Spleen (tissue), 11 donors: ENCODE data around the gene PLEKHM3. TPM values are rescaled to one million over a fixed set of nuclear protein-coding genes. Genes with fewer than 3 reads are reported as not detected.

Experiments used
- DNase-seq: peaks from one replicate; pipeline ENCODE4 v3.0.0-alpha.2; 2020
- H3K27ac ChIP-seq, 8 donors: fragments of 200-600 bp; sonication (generic) in 7 of 8; 1 replicate in 4 of 8; 2 replicates in 4 of 8; pipeline versions ENCODE4 v1.5.0 to v1.8.0; 2016 to 2021; ENCODE audit warnings: inconsistent platforms in 4 of 8, mild to moderate bottlenecking in 4 of 8, moderate library complexity in 1 of 8
- H3K27me3 ChIP-seq, 7 donors: fragments of 200-600 bp; sonication (generic) in 6 of 7; replicated peaks in 1 of 7; 1 replicate in 4 of 7; 2 replicates in 3 of 7; pipeline versions ENCODE4 v1.5.0 to v1.8.0; 2016 to 2021; ENCODE audit warnings: inconsistent platforms in 3 of 7, mild to moderate bottlenecking in 1 of 7
- H3K36me3 ChIP-seq, 6 donors: fragments of 200-600 bp; sonication (generic) in 5 of 6; 1 replicate in 4 of 6; 2 replicates in 2 of 6; pipeline versions ENCODE4 v1.5.0 to v1.8.0; 2016 to 2021; ENCODE audit warnings: inconsistent platforms in 2 of 6
- H3K4me1 ChIP-seq, 6 donors: fragments of 200-600 bp; sonication (generic) in 5 of 6; 1 replicate in 3 of 6; 2 replicates in 3 of 6; pipeline versions ENCODE4 v1.5.0 to v1.8.0; 2016 to 2021; ENCODE audit warnings: inconsistent platforms in 3 of 6
- H3K4me3 ChIP-seq, 8 donors: fragments of 200-600 bp; sonication (generic) in 7 of 8; 1 replicate in 4 of 8; 2 replicates in 4 of 8; pipeline versions ENCODE4 v1.5.0 to v1.8.0; 2016 to 2021; ENCODE audit warnings: inconsistent platforms in 4 of 8, mild to moderate bottlenecking in 4 of 8, moderate library complexity in 2 of 8
- H3K9me3 ChIP-seq, 8 donors: fragments of 200-600 bp; sonication (generic) in 7 of 8; 1 replicate in 4 of 8; 2 replicates in 4 of 8; pipeline versions ENCODE4 v1.5.0 to v1.8.0; 2016 to 2021; ENCODE audit warnings: inconsistent platforms in 4 of 8
- CTCF ChIP-seq, 11 experiments: fragments of 200-600 bp in 7 of 11; fragments of 450-650 bp in 4 of 11; sonication (generic) in 4 of 11; IDR thresholded peaks in 8 of 11; conservative IDR thresholded peaks in 3 of 11; 1 replicate in 7 of 11; 2 replicates in 4 of 11; pipeline versions ENCODE4 v1.4.0 to v1.8.0; 2016 to 2021; ENCODE audit warnings: antibody characterized with exemption in 11 of 11, inconsistent platforms in 4 of 11, mild to moderate bottlenecking in 1 of 11
- POLR2A ChIP-seq, 3 donors: fragments of 450-650 bp; IDR thresholded peaks; one replicate each; pipeline ENCODE4 v1.5.1; 2017; ENCODE audit warnings: antibody characterized with exemption in 3 of 3, mild to moderate bottlenecking in 1 of 3
- POLR2AphosphoS5 ChIP-seq, 3 donors: sonication (generic); formaldehyde crosslinking; IDR thresholded peaks; one replicate each; pipeline ENCODE4 v1.5.1; 2017; ENCODE audit warnings: antibody characterized with exemption in 3 of 3
- WGBS, 5 donors: extraction: QIAGEN DNeasy Blood & Tissue Kit in 3 of 5; methylation state at CpG; one replicate each; pipeline versions ENCODE4 v1.1.5 to v1.1.7; 2013 to 2018; 5-methylcytosine and 5-hydroxymethylcytosine counted together
- intact Hi-C: fragments of 100-400 bp; cut with DNase I; formaldehyde crosslinking; loops from one replicate; pipeline ENCODE4 v1.15.0; 2023; ENCODE audit warnings: low total_unique reads
- polyA plus RNA-seq, 3 donors: library from polyadenylated mRNA; stranded (reverse); fragments of 200-250 nt; gene quantifications; one replicate each; pipeline ENCODE4 v1.2.1, GENCODE V29; 2013
- total RNA-seq, 7 donors: library from RNA; depleted of rRNA in 3 of 7; stranded (reverse); fragments of >200 nt in 3 of 7; fragmentation: NEBNext Ultra II Directional in 4 of 7; extraction: Animal tissue kit (Norgen Biotek cat#: 25700) in 4 of 7; gene quantifications; one replicate each; pipeline versions ENCODE4 v1.1.0 to v1.2.1, GENCODE V29; 2016 to 2021
- donor health status: healthy with polysubstance abuse.
- donor health status: DM: no; HTN: no; CAD: no; lungs with moderate emphysema.
- donor health status: DM: no; HTN: no; CAD: no.
- donor health status: Bipolar disorder and iron deficiency.
- donor health status: healthy.
- donor health status: DM: no; HTN: no; CAD: no.
- donor health status: DM: yes; HTN: yes; CAD: no.

Gene PLEKHM3
- total and polyA plus RNA-seq, 10 donors, result 2.4 to 24.3 (median 18.3) TPM

- peaks cover 0 to 24% (median 0%) of the 10 kb centered on the region in 6 donors for H3K36me3 ChIP-seq
Observed at GRCh38 chr2:207919164-207919919, 106.0 kb downstream of the PLEKHM3 start.

GRCh38 chr2:207914716-207915115, 110.6 kb downstream of the PLEKHM3 start:
- Histone ChIP-seq H3K27me3 (no peaks in the 10 kb centered on the region), H3K9me3 (no peaks in the 10 kb centered on the region), H3K27ac (no peak overlapping the region), H3K4me1 (no peaks in the 10 kb centered on the region), H3K4me3 (no peak overlapping the region), H3K36me3 (peaks cover 0 to 36% (median 3%) of the 10 kb centered on the region in 6 donors)
- WGBS, 5 donors, result 89 to 96% (median 94%) methylated on average over 6 of the region's 6 CpGs
- no peak for DNase-seq
- intact Hi-C loops, result no loop called here
- no peak for TF ChIP-seq CTCF (IDR thresholded peaks at IDR 0.05 in 8 of 11, conservative IDR thresholded peaks at IDR 0.05 in 3 of 11)
- TF ChIP-seq POLR2A (IDR thresholded peaks at IDR 0.05), result no peak
- TF ChIP-seq POLR2AphosphoS5 (IDR thresholded peaks at IDR 0.05), result no peak

More at GRCh38 chr2:207919164-207919919, 106.0 kb downstream of the PLEKHM3 start:
- Histone ChIP-seq H3K9me3 (no peaks in the 10 kb centered on the region), H3K27ac (no peak overlapping the region), H3K27me3 (no peaks in the 10 kb centered on the region), H3K4me3 (no peak overlapping the region), H3K4me1 (no peaks in the 10 kb centered on the region)
- intact Hi-C loops, result no loop called here
- TF ChIP-seq POLR2A (IDR thresholded peaks at IDR 0.05) (no peak), POLR2AphosphoS5 (IDR thresholded peaks at IDR 0.05) (no peak), CTCF (IDR thresholded peaks at IDR 0.05 in 8 of 11, conservative IDR thresholded peaks at IDR 0.05 in 3 of 11) (no peak)
- DNase-seq, result no peak
- 83 to 93% (median 92%) methylated on average over 8 of the region's 8 CpGs for WGBS, 5 donors

GRCh38 chr2:207913772-207914358, 111.5 kb downstream of the PLEKHM3 start:
- no peaks in the 10 kb centered on the region for H3K27me3 ChIP-seq
- H3K36me3 ChIP-seq, result peaks cover 0 to 36% (median 3%) of the 10 kb centered on the region in 6 donors
- DNase-seq, result no peak
- H3K9me3 ChIP-seq, result no peaks in the 10 kb centered on the region
- H3K4me1 ChIP-seq, result no peaks in the 10 kb centered on the region
- TF ChIP-seq POLR2AphosphoS5 (IDR thresholded peaks at IDR 0.05), result no peak
- TF ChIP-seq CTCF (IDR thresholded peaks at IDR 0.05 in 8 of 11, conservative IDR thresholded peaks at IDR 0.05 in 3 of 11), result no peak
- no peak for TF ChIP-seq POLR2A (IDR thresholded peaks at IDR 0.05)
- H3K27ac ChIP-seq, result no peak overlapping the region
- no peak overlapping the region for H3K4me3 ChIP-seq
- 93 to 99% (median 97%) methylated on average over 14 of the region's 14 CpGs for WGBS, 5 donors
- intact Hi-C loops, result no loop called here

- DNase-seq, result no peak
- Histone ChIP-seq H3K27me3 (no peaks in the 10 kb centered on the region), H3K4me3 (no peak overlapping the region), H3K4me1 (no peaks in the 10 kb centered on the region), H3K36me3 (peaks cover 0 to 33% (median 3%) of the 10 kb centered on the region in 6 donors), H3K27ac (no peak overlapping the region), H3K9me3 (no peaks in the 10 kb centered on the region)
- intact Hi-C loops, result no loop called here
- no peak for TF ChIP-seq POLR2AphosphoS5 (IDR thresholded peaks at IDR 0.05)
- no peak for TF ChIP-seq POLR2A (IDR thresholded peaks at IDR 0.05)
- no peak for TF ChIP-seq CTCF (IDR thresholded peaks at IDR 0.05 in 8 of 11, conservative IDR thresholded peaks at IDR 0.05 in 3 of 11)
- WGBS, 5 donors, result 83 to 96% (median 88%) methylated on average over 3 of the region's 3 CpGs
Observed at GRCh38 chr2:207911856-207912255, 113.5 kb downstream of the PLEKHM3 start.
